H9 (cell line): ENCODE measurements around the gene THEM4. TPM values are rescaled to one million over a fixed set of nuclear protein-coding genes. Genes with fewer than 3 reads are reported as not detected.
"Not testable (repeated sequence)": the region's sequence is repeated elsewhere in the genome, so short reads cannot be mapped to it uniquely, and the experiment has no call there.

ENCODE experiments used
- DNase-seq: peaks from one replicate; pipeline ENCODE4 v3.0.0-alpha.2; 2017
- H2AFZ ChIP-seq: one replicate; pipeline ENCODE4 v1.6.1; 2013; ENCODE audit warnings: mild to moderate bottlenecking, low read length, control low read depth, moderate library complexity
- H2AK5ac ChIP-seq: 2 replicates; pipeline ENCODE4 v1.6.1; 2013; ENCODE audit warnings: low read length, control low read depth, mixed read lengths; ENCODE audit not compliant: insufficient read length
- H2BK120ac ChIP-seq: one replicate; pipeline ENCODE4 v1.6.1; 2013; ENCODE audit warnings: low read depth, mild to moderate bottlenecking, low read length, control low read depth, inconsistent platforms; ENCODE audit not compliant: poor library complexity, severe bottlenecking
- H2BK12ac ChIP-seq: 2 replicates; pipeline ENCODE4 v1.6.1; 2013; ENCODE audit warnings: low read length, control low read depth, mixed read lengths, low read depth; ENCODE audit not compliant: insufficient read length
- H2BK15ac ChIP-seq: 2 replicates; pipeline ENCODE4 v1.6.1; 2013; ENCODE audit warnings: low read depth, low read length, control low read depth
- H2BK20ac ChIP-seq: one replicate; pipeline ENCODE4 v1.6.1; 2013; ENCODE audit warnings: low read depth, mild to moderate bottlenecking, low read length, control low read depth, inconsistent platforms; ENCODE audit not compliant: poor library complexity, severe bottlenecking
- H2BK5ac ChIP-seq: 2 replicates; pipeline ENCODE4 v1.6.1; 2013; ENCODE audit warnings: low read length, control low read depth, mixed read lengths; ENCODE audit not compliant: insufficient read length
- H3K14ac ChIP-seq: 2 replicates; pipeline ENCODE4 v1.6.1; 2013; ENCODE audit warnings: low read length, control low read depth; ENCODE audit not compliant: insufficient read depth
- H3K18ac ChIP-seq: 2 replicates; pipeline ENCODE4 v1.6.1; 2013; ENCODE audit warnings: low read depth, mild to moderate bottlenecking, mixed read lengths, low read length, control low read depth; ENCODE audit not compliant: insufficient read length
- H3K23ac ChIP-seq: 2 replicates; pipeline ENCODE4 v1.6.1; 2013; ENCODE audit warnings: low read length, control low read depth, mixed read lengths, low read depth; ENCODE audit not compliant: insufficient read length
- H3K23me2 ChIP-seq: 2 replicates; pipeline ENCODE4 v1.6.1; 2013; ENCODE audit warnings: low read depth, mild to moderate bottlenecking, mixed read lengths, low read length, control low read depth; ENCODE audit not compliant: insufficient read length, poor library complexity, severe bottlenecking
- H3K27ac ChIP-seq: 2 replicates; pipeline ENCODE4 v1.5.1; 2013; ENCODE audit warnings: low read length, control low read depth, mixed read lengths, low read depth; ENCODE audit not compliant: insufficient read length
- H3K27me3 ChIP-seq: 2 replicates; pipeline ENCODE4 v1.6.1; 2013; ENCODE audit warnings: low read length, control low read depth, inconsistent platforms; ENCODE audit not compliant: insufficient read depth
- H3K4ac ChIP-seq: 2 replicates; pipeline ENCODE4 v1.6.1; 2013; ENCODE audit warnings: low read depth, mild to moderate bottlenecking, control low read depth, inconsistent platforms, low read length, moderate library complexity
- H3K4me1 ChIP-seq: 2 replicates; pipeline ENCODE4 v1.6.1; 2013; ENCODE audit warnings: low read length, control low read depth, inconsistent platforms; ENCODE audit not compliant: insufficient read depth
- H3K4me2 ChIP-seq: 2 replicates; pipeline ENCODE4 v1.6.1; 2013; ENCODE audit warnings: low read length, control low read depth, mixed read lengths; ENCODE audit not compliant: insufficient read length, insufficient read depth
- H3K56ac ChIP-seq: 2 replicates; pipeline ENCODE4 v1.6.1; 2013; ENCODE audit warnings: low read depth, mild to moderate bottlenecking, mixed read lengths, low read length, control low read depth; ENCODE audit not compliant: insufficient read length
- H3K79me1 ChIP-seq: 2 replicates; pipeline ENCODE4 v1.6.1; 2013; ENCODE audit warnings: low read depth, mild to moderate bottlenecking, moderate library complexity, low read length, control low read depth, inconsistent platforms; ENCODE audit not compliant: insufficient read depth, poor library complexity, severe bottlenecking
- H3K79me2 ChIP-seq: 2 replicates; pipeline ENCODE4 v1.6.1; 2013; ENCODE audit warnings: low read length, control low read depth, inconsistent platforms; ENCODE audit not compliant: insufficient read depth
- H3K9ac ChIP-seq: 2 replicates; pipeline ENCODE4 v1.6.1; 2013; ENCODE audit warnings: low read length, control low read depth, mixed read lengths; ENCODE audit not compliant: insufficient read length; ENCODE audit errors: extremely low read depth
- H3K9me3 ChIP-seq: one replicate; pipeline ENCODE4 v1.6.1; 2013; ENCODE audit warnings: low read depth, low read length, inconsistent platforms; ENCODE audit not compliant: control insufficient read depth
- H3T11ph ChIP-seq: one replicate; pipeline ENCODE4 v1.6.1; 2013; ENCODE audit warnings: mild to moderate bottlenecking, low read length, control low read depth, inconsistent platforms
- H4K20me1 ChIP-seq: one replicate; pipeline ENCODE4 v1.6.1; 2013; ENCODE audit not compliant: control insufficient read depth, insufficient read length, insufficient read depth
- H4K5ac ChIP-seq: 2 replicates; pipeline ENCODE4 v1.6.1; 2013; ENCODE audit warnings: low read depth, mild to moderate bottlenecking, mixed read lengths, low read length, control low read depth; ENCODE audit not compliant: insufficient read length
- H4K8ac ChIP-seq: replicated peaks from 2 replicates; pipeline ENCODE4 v1.6.1; 2013; ENCODE audit warnings: low read length, control low read depth, mixed read lengths, low read depth; ENCODE audit not compliant: insufficient read length
- H4K91ac ChIP-seq: 2 replicates; pipeline ENCODE4 v1.6.1; 2013; ENCODE audit warnings: low read depth, mild to moderate bottlenecking, moderate library complexity, mixed read lengths, low read length, control low read depth; ENCODE audit not compliant: insufficient read length
- H3K27ac Mint-ChIP-seq, 3 experiments: 2 replicates in 2 of 3; 3 replicates in 1 of 3; pipeline ENCODE4 v1.8.0; 2020 to 2021; ENCODE audit warnings: mixed read lengths in 3 of 3, mild to moderate bottlenecking in 1 of 3, moderate library complexity in 1 of 3
- H3K27me3 Mint-ChIP-seq: 2 replicates; pipeline ENCODE4 v1.8.0; 2021; ENCODE audit warnings: low read depth, mild to moderate bottlenecking, moderate library complexity, mixed read lengths
- H3K36me3 Mint-ChIP-seq, 3 experiments: 2 replicates in 2 of 3; 3 replicates in 1 of 3; pipeline ENCODE4 v1.8.0; 2020 to 2021; ENCODE audit warnings: low read depth in 3 of 3, mixed read lengths in 3 of 3; ENCODE audit not compliant: insufficient read depth in 1 of 3
- H3K4me1 Mint-ChIP-seq, 2 experiments: 2 replicates each; pipeline ENCODE4 v1.8.0; 2020; ENCODE audit warnings: mixed read lengths in 2 of 2
- H3K4me3 Mint-ChIP-seq, 2 experiments: 2 replicates in 1 of 2; 3 replicates in 1 of 2; pipeline ENCODE4 v1.8.0; 2020 to 2021; ENCODE audit warnings: mild to moderate bottlenecking in 2 of 2, mixed read lengths in 2 of 2, moderate library complexity in 1 of 2
- H3K9me3 Mint-ChIP-seq, 2 experiments: 2 replicates in 1 of 2; 3 replicates in 1 of 2; pipeline ENCODE4 v1.8.0; 2020; ENCODE audit warnings: mild to moderate bottlenecking in 2 of 2, mixed read lengths in 2 of 2, moderate library complexity in 1 of 2
- CTCF ChIP-seq: fragments of 200-600 bp; sonication (generic); conservative IDR thresholded peaks from 3 replicates; pipeline ENCODE4 v1.8.0; 2021; ENCODE audit warnings: antibody characterized with exemption, mild to moderate bottlenecking
- WGBS: extraction: QIAGEN DNeasy Blood & Tissue Kit; methylation state at CpG from one replicate; pipeline ENCODE4 v1.1.7; 2013; ENCODE audit warnings: missing lambda C conversion rate, low lambda C conversion rate, mixed read lengths; ENCODE audit not compliant: insufficient read length; ENCODE audit errors: extremely low coverage; 5-methylcytosine and 5-hydroxymethylcytosine counted together
- total RNA-seq: library from RNA; stranded (reverse); gene quantifications from 2 replicates; pipeline ENCODE4 v1.2.1, GENCODE V29; 2021

Gene THEM4
- total RNA-seq, 1 experiment from 2014 or later, result 10.5 TPM

- Histone ChIP-seq H2BK15ac (no peak overlapping the region), H3K14ac (no peak overlapping the region), H3K27me3 (no peaks in the 10 kb centered on the region), H2AFZ (no peak overlapping the region), H4K91ac (no peak overlapping the region), H2BK12ac (no peak overlapping the region), H3K79me2 (no peaks in the 10 kb centered on the region), H3K18ac (no peak overlapping the region), H3T11ph (no peak overlapping the region), H3K79me1 (no peaks in the 10 kb centered on the region), H4K8ac (no peak overlapping the region), H3K4ac (no peak overlapping the region), H3K4me2 (peak overlapping the region; percentile 26), H2BK20ac (no peak overlapping the region), H3K56ac (no peak overlapping the region), H4K5ac (no peak overlapping the region), H3K23me2 (peaks cover 11% of the 10 kb centered on the region), H4K20me1 (no peaks in the 10 kb centered on the region), H2BK120ac (no peak overlapping the region), H2BK5ac (no peak overlapping the region), H3K9me3 (peaks cover 6% of the 10 kb centered on the region), H3K9ac (no peak overlapping the region), H3K27ac (no peak overlapping the region), H2AK5ac (no peak overlapping the region), H3K23ac (no peak overlapping the region), H3K4me1 (no peaks in the 10 kb centered on the region; the same call in 1 of the 2 replicates)
- no peak for DNase-seq
- peaks cover 26 to 44% of the 10 kb centered on the region in 2 experiments for H3K9me3 Mint-ChIP-seq
- no peaks in the 10 kb centered on the region; the same call in 1 of the 2 replicates for H3K27me3 Mint-ChIP-seq
- H3K36me3 Mint-ChIP-seq, result peaks cover 34 to 38% (median 37%) of the 10 kb centered on the region in 3 experiments
- H3K4me1 Mint-ChIP-seq, result peaks cover 15 to 20% of the 10 kb centered on the region in 2 experiments
- TF ChIP-seq CTCF, result no peak
- no CpG with 5 or more reads among the region's 9 CpGs for WGBS
- H3K4me3 Mint-ChIP-seq, result peak overlapping the region; percentile 54 to 80; a peak in 4 of 5 replicates
- H3K27ac Mint-ChIP-seq, result peak overlapping the region in 2 of 3 experiments; percentile 37 to 81; a peak in 2 of 7 replicates
Observed at GRCh38 chr1:151907363-151908139, 1.8 kb downstream of the THEM4 start.

DNA sequence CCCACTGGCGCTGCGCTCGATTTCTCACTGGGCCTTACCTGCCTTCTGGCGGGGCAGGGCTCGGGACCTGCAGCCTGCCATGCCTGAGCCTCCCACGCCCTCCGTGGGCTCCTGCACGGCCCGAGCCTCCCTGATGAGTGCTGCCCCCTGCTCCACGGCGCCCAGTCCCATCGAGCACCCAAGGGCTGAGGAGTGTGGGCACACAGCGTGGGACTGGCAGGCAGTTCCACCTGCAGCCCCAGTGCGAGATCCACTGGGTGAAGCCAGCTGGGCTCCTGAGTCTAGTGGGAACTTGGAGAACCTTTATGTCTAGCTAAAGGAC lies 3.0 kb downstream of the THEM4 start:
- H3K9ac ChIP-seq, DNase-seq, H2BK12ac ChIP-seq, H4K20me1 ChIP-seq, H2AK5ac ChIP-seq, H2BK5ac ChIP-seq, H2BK15ac ChIP-seq, H3K9me3 ChIP-seq, H3K79me2 ChIP-seq, H3K4me3 Mint-ChIP-seq, H4K8ac ChIP-seq, H3K56ac ChIP-seq, H3K18ac ChIP-seq, H3K27me3 ChIP-seq, H3T11ph ChIP-seq, H3K4me2 ChIP-seq, H3K4me1 ChIP-seq, H3K27ac Mint-ChIP-seq, H3K4ac ChIP-seq, H3K23ac ChIP-seq, H4K91ac ChIP-seq, H2BK20ac ChIP-seq, H2BK120ac ChIP-seq, H4K5ac ChIP-seq, H2AFZ ChIP-seq, H3K27me3 Mint-ChIP-seq, H3K14ac ChIP-seq, H3K27ac ChIP-seq, H3K79me1 ChIP-seq: not testable (repeated sequence)
- H3K23me2 ChIP-seq, result peaks cover 11% of the 10 kb centered on the region
- H3K36me3 Mint-ChIP-seq, result peaks cover 45 to 51% (median 47%) of the 10 kb centered on the region in 3 experiments
- peaks cover 15 to 20% of the 10 kb centered on the region in 2 experiments for H3K4me1 Mint-ChIP-seq
- H3K9me3 Mint-ChIP-seq, result peaks cover 39 to 56% of the 10 kb centered on the region in 2 experiments
- WGBS, result no CpG with 5 or more reads among the region's 14 CpGs
